ENCODE data around the gene OR4N5.

OR4N5 gene

GRCh38 chr14:20190596-20190995, 52.0 kb downstream of the OR4N5 start, which contains the start of gene OR11G2:
OR11G2 (plus strand) TSS chr14:20190896; CDS start chr14:20197438, 6,542 bp downstream.
- Histone ChIP-seq H3K4me3 (replicated peaks; ENCODE audit: low read depth, low read length) (no peak within 1 kb of the TSS), H3K36me3 (ENCODE audit: control insufficient read depth, insufficient read depth, low read length) (no peaks in the 10 kb centered on the region), H3K27me3 (replicated peaks; ENCODE audit: control insufficient read depth, insufficient read depth, low read length) (no peaks in the 10 kb centered on the region)
- TF ChIP-seq CTCF (IDR thresholded peaks at IDR 0.05; ENCODE audit: insufficient read depth, low read length, poor library complexity, severe bottlenecking) = no peak
- DNase-seq (ENCODE audit: extremely low read depth, insufficient read length) = no peak

GRCh38 chr14:20191396-20191795, 52.8 kb downstream of the OR4N5 start:
- no peak for TF ChIP-seq CTCF (IDR thresholded peaks at IDR 0.05; ENCODE audit: insufficient read depth, low read length, poor library complexity, severe bottlenecking)
- H3K36me3 ChIP-seq (ENCODE audit: control insufficient read depth, insufficient read depth, low read length) = no peaks in the 10 kb centered on the region
- no peaks in the 10 kb centered on the region for H3K27me3 ChIP-seq (replicated peaks; ENCODE audit: control insufficient read depth, insufficient read depth, low read length)
- no peak for DNase-seq (ENCODE audit: extremely low read depth, insufficient read length)
- no peak overlapping the region for H3K4me3 ChIP-seq (replicated peaks; ENCODE audit: low read depth, low read length)

- H3K27me3 ChIP-seq (replicated peaks; ENCODE audit: control insufficient read depth, insufficient read depth, low read length) = no peaks in the 10 kb centered on the region
- H3K4me3 ChIP-seq (replicated peaks; ENCODE audit: low read depth, low read length) = no peak overlapping the region
- TF ChIP-seq CTCF (IDR thresholded peaks at IDR 0.05; ENCODE audit: insufficient read depth, low read length, poor library complexity, severe bottlenecking) = no peak
- DNase-seq (ENCODE audit: extremely low read depth, insufficient read length) = no peak
- H3K36me3 ChIP-seq (ENCODE audit: control insufficient read depth, insufficient read depth, low read length) = no peaks in the 10 kb centered on the region
These were observed 55.5 kb downstream of the OR4N5 start for GRCh38 chr14:20194101-20194500.
